Skeletal muscle satellite cell (primary cell): ENCODE data around the gene CES4A. TPM values are rescaled to one million over a fixed set of nuclear protein-coding genes. Genes with fewer than 3 reads are reported as not detected.
"Not testable (repeated sequence)": the region's sequence is repeated elsewhere in the genome, so short reads cannot be mapped to it uniquely, and the experiment has no call there.

ENCODE experiments used
- H3K27me3 ChIP-seq: 2 replicates; pipeline ENCODE4 v1.7.0; 2013; ENCODE audit warnings: low read length; ENCODE audit not compliant: control insufficient read depth, insufficient read depth
- H3K36me3 ChIP-seq: 2 replicates; pipeline ENCODE4 v1.7.0; 2013; ENCODE audit warnings: mild to moderate bottlenecking, control low read depth, low read length; ENCODE audit not compliant: insufficient read depth
- H3K4me1 ChIP-seq: 2 replicates; pipeline ENCODE4 v1.7.0; 2013; ENCODE audit warnings: low read length; ENCODE audit not compliant: control insufficient read depth, insufficient read depth
- H3K4me2 ChIP-seq: 2 replicates; pipeline ENCODE4 v1.7.0; 2013; ENCODE audit warnings: mild to moderate bottlenecking, low read length
- H3K4me3 ChIP-seq: 2 replicates; pipeline ENCODE4 v1.7.0; 2013; ENCODE audit warnings: low read length
- H3K9ac ChIP-seq: 2 replicates; pipeline ENCODE4 v1.7.0; 2013; ENCODE audit warnings: mild to moderate bottlenecking, low read depth, low read length, moderate library complexity
- H3K9me3 ChIP-seq: replicated peaks from 2 replicates; pipeline ENCODE4 v1.7.0; 2013; ENCODE audit warnings: mild to moderate bottlenecking, control low read depth, low read length
- small RNA-seq: library from RNA; depleted of rRNA; stranded (forward); fragments of <200 nt; gene quantifications from one replicate; pipeline ENCODE3, GENCODE V24; 2012

Gene CES4A

DNA sequence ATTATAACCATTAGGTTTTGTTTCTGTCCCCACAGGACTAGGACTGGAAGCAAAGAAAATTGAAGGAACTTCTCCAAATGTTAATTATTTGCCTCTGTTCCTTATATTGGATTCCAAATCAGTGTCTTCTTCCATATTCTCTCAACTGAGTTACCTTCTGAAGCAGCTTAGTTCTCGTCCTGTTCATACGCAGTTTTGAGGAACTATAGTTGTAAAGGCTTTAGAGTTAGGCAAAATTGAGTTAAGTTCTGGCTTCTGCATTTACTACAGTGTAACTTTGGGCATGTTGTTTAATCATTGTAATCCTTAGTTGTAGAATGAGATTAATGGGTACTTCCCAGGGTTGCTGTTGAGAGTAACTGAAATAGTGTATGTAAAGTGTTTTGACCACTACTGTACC lies 51.8 kb downstream of the CES4A start:
- no peak overlapping the region for H3K9ac ChIP-seq
- H3K4me3 ChIP-seq: no peak overlapping the region
- H3K36me3 ChIP-seq: peaks cover 46% of the 10 kb centered on the region
- peaks cover 22% of the 10 kb centered on the region for H3K4me1 ChIP-seq
- H3K9me3 ChIP-seq: no peaks in the 10 kb centered on the region
- H3K4me2 ChIP-seq: no peak overlapping the region
- H3K27me3 ChIP-seq: no peaks in the 10 kb centered on the region

- H3K9me3 ChIP-seq: no peaks in the 10 kb centered on the region
- peaks cover 46% of the 10 kb centered on the region for H3K36me3 ChIP-seq
- no peak overlapping the region for H3K9ac ChIP-seq
- no peak overlapping the region for H3K4me3 ChIP-seq
- peaks cover 19% of the 10 kb centered on the region for H3K4me1 ChIP-seq
- H3K4me2 ChIP-seq: no peak overlapping the region
- H3K27me3 ChIP-seq: no peaks in the 10 kb centered on the region
Measured at GRCh38 chr16:67040906-67041305, 52.5 kb downstream of the CES4A start.

GRCh38 chr16:67041520-67041919 lies 53.1 kb downstream of the CES4A start:
- not testable (repeated sequence) for H3K9me3 ChIP-seq, H3K9ac ChIP-seq, H3K27me3 ChIP-seq, H3K4me3 ChIP-seq, H3K4me2 ChIP-seq
- peaks cover 49% of the 10 kb centered on the region for H3K36me3 ChIP-seq
- peaks cover 13% of the 10 kb centered on the region for H3K4me1 ChIP-seq

GRCh38 chr16:67043420-67043819 lies 55.0 kb downstream of the CES4A start:
- no peaks in the 10 kb centered on the region for H3K9me3 ChIP-seq
- H3K36me3 ChIP-seq: peaks cover 42% of the 10 kb centered on the region
- H3K9ac ChIP-seq: no peak overlapping the region
- H3K27me3 ChIP-seq: no peaks in the 10 kb centered on the region
- no peak overlapping the region for H3K4me2 ChIP-seq
- no peak overlapping the region for H3K4me3 ChIP-seq
- peaks cover 11% of the 10 kb centered on the region for H3K4me1 ChIP-seq

GRCh38 chr16:67050796-67051195 lies 62.4 kb downstream of the CES4A start:
- Histone ChIP-seq H3K4me3 (no peak overlapping the region), H3K36me3 (peaks cover 19% of the 10 kb centered on the region), H3K27me3 (no peaks in the 10 kb centered on the region), H3K9me3 (no peaks in the 10 kb centered on the region), H3K4me1 (peaks cover 14% of the 10 kb centered on the region), H3K4me2 (no peak overlapping the region), H3K9ac (no peak overlapping the region)

GRCh38 chr16:67052399-67052798 lies 64.0 kb downstream of the CES4A start:
- no peaks in the 10 kb centered on the region for H3K27me3 ChIP-seq
- peaks cover 15% of the 10 kb centered on the region for H3K36me3 ChIP-seq
- no peak overlapping the region for H3K4me3 ChIP-seq
- H3K9me3 ChIP-seq: no peaks in the 10 kb centered on the region
- peaks cover 28% of the 10 kb centered on the region for H3K4me1 ChIP-seq
- no peak overlapping the region for H3K4me2 ChIP-seq
- H3K9ac ChIP-seq: no peak overlapping the region

DNA sequence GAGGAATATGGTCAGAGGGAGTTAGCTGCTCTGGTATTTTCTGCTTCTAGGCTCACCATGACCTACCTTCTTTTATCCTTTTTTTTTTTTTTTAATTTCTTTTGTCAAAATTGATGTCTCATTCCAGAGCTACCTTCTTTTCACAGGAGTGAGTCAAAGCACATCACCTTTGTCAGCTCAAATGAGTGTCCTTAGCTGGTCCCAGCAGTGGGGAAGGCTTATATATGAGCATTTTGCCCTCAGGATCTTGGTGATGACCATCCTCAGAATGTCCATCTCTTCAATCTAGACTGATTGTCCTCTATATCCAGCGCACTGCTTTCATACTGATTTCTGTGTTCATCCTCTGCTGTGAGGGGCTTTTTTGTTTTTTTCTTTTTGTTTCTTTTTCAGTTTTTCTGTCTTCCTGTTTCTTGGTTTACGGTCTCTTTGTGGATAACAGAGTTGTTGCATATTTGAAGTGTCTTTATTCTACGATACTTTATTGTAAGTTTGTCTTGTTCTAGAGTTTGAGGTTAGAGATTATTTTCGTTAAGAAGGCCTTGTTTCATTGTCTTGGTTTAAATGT lies 65.5 kb downstream of the CES4A start:
- Histone ChIP-seq H3K36me3 (peaks cover 15% of the 10 kb centered on the region), H3K4me3 (no peak overlapping the region), H3K27me3 (no peaks in the 10 kb centered on the region), H3K4me2 (no peak overlapping the region), H3K4me1 (peaks cover 33% of the 10 kb centered on the region), H3K9ac (no peak overlapping the region), H3K9me3 (no peaks in the 10 kb centered on the region)

GRCh38 chr16:67054901-67055300 lies 66.5 kb downstream of the CES4A start:
- Histone ChIP-seq H3K4me1 (peaks cover 33% of the 10 kb centered on the region), H3K4me3 (no peak overlapping the region), H3K4me2 (no peak overlapping the region), H3K9me3 (no peaks in the 10 kb centered on the region), H3K36me3 (peaks cover 9% of the 10 kb centered on the region), H3K27me3 (no peaks in the 10 kb centered on the region), H3K9ac (no peak overlapping the region)

- Histone ChIP-seq H3K4me1 (peaks cover 27% of the 10 kb centered on the region), H3K4me2 (peak overlapping the region; percentile 72), H3K27me3 (no peaks in the 10 kb centered on the region), H3K4me3 (peak overlapping the region; percentile 31), H3K9ac (peak overlapping the region; percentile 43), H3K36me3 (peaks cover 9% of the 10 kb centered on the region), H3K9me3 (no peaks in the 10 kb centered on the region)
Measured at GRCh38 chr16:67055712-67056487, 67.5 kb downstream of the CES4A start.

Small RNA genes lying within 50 kb of the gene (small RNA-seq; reads per million reads assigned to genes)
- gene RN7SL543P: not detected
